PC-9 (cell line): ENCODE results near the gene ALG6.

Experiments used
- EZH2 ChIP-seq: fragments of 200-600 bp; sonication (generic); IDR thresholded peaks from 2 replicates; pipeline ENCODE4 v1.8.0; 2017; ENCODE audit warnings: antibody characterized with exemption, low read depth
- TF ChIP-seq, protein P1 (sequence below): fragments of 200-600 bp; sonication (generic); conservative IDR thresholded peaks from 2 replicates; pipeline ENCODE4 v1.6.1; 2017; ENCODE audit warnings: mixed run types, antibody characterized with exemption, mild to moderate bottlenecking, moderate library complexity

DNA sequence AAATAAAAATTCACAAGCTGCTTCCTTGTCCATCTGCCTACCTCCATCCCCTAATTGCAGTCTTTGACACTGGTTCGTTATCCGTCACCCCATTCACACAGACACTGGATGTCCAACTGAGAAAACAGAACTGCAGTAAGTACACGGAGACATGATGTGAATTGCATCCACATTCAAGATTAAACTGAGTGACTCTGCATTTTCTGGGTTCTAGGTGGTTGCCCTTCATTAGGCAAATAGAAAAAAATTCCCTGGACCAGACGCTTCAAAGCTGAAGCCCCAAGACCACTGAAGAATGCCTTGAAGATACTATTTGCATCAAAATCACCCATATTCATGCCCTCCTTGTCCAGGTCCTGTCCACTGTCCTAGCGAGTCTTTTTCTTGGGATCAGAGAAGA, 7.9 kb upstream of the ALG6 start:
- TF ChIP-seq, protein P1, sequence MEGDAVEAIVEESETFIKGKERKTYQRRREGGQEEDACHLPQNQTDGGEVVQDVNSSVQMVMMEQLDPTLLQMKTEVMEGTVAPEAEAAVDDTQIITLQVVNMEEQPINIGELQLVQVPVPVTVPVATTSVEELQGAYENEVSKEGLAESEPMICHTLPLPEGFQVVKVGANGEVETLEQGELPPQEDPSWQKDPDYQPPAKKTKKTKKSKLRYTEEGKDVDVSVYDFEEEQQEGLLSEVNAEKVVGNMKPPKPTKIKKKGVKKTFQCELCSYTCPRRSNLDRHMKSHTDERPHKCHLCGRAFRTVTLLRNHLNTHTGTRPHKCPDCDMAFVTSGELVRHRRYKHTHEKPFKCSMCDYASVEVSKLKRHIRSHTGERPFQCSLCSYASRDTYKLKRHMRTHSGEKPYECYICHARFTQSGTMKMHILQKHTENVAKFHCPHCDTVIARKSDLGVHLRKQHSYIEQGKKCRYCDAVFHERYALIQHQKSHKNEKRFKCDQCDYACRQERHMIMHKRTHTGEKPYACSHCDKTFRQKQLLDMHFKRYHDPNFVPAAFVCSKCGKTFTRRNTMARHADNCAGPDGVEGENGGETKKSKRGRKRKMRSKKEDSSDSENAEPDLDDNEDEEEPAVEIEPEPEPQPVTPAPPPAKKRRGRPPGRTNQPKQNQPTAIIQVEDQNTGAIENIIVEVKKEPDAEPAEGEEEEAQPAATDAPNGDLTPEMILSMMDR: no peak
- TF ChIP-seq EZH2: no peak
